Measurements from ENCODE around the gene NDST1. TPM values are rescaled to one million over a fixed set of nuclear protein-coding genes. Genes with fewer than 3 reads are reported as not detected.

The NDST1 gene
- total RNA-seq, 1 experiment from 2014 or later: 69.9 TPM

GRCh38 chr5:150577378-150578139 lies 69.6 kb downstream of the NDST1 start:
- Mint-ChIP-seq H3K27ac (peak overlapping the region; percentile 60; the same call in 1 of the 2 replicates), H3K4me1 (peaks cover 3% of the 10 kb centered on the region), H3K4me3 (no peak overlapping the region), H3K36me3 (no peaks in the 10 kb centered on the region), H3K9me3 (no peaks in the 10 kb centered on the region), H3K27me3 (ENCODE audit: low read depth) (no peaks in the 10 kb centered on the region)
- POLR2A ChIA-PET: no interaction called here
- DNase-seq (ENCODE audit: low spot score) (no peak), ATAC-seq (no peak)
- CTCF ChIA-PET: interaction anchor here (1.5 kb wide), 1 partner anchor 16 kb away, joined by 4 read pairs; no protein-coding TSS in a partner anchor
- TF ChIP-seq ZNF396 (CRISPR knock-in tag; IDR thresholded peaks at IDR 0.05; ENCODE audit: borderline replicate concordance) (no peak), NFATC4 (CRISPR knock-in tag; IDR thresholded peaks at IDR 0.05) (no peak), FOXJ3 (CRISPR knock-in tag; IDR thresholded peaks at IDR 0.05; ENCODE audit: borderline replicate concordance) (no peak), ZBTB43 (CRISPR knock-in tag; IDR thresholded peaks at IDR 0.05) (no peak), CDX4 (CRISPR knock-in tag; IDR thresholded peaks at IDR 0.05; ENCODE audit: borderline replicate concordance) (no peak), NR1H2 (CRISPR knock-in tag; IDR thresholded peaks at IDR 0.05) (no peak), ZNF425 (CRISPR knock-in tag; conservative IDR thresholded peaks at IDR 0.05) (no peak), SMAD3 (CRISPR knock-in tag; IDR thresholded peaks at IDR 0.05; ENCODE audit: borderline replicate concordance) (no peak), ZMAT4 (CRISPR knock-in tag; IDR thresholded peaks at IDR 0.05) (no peak), FOXP1 (CRISPR knock-in tag; IDR thresholded peaks at IDR 0.05; ENCODE audit: borderline replicate concordance) (no peak), JUN (CRISPR knock-in tag; IDR thresholded peaks at IDR 0.05) (no peak), GTF2I (CRISPR knock-in tag; conservative IDR thresholded peaks at IDR 0.05) (no peak), ZBTB21 (CRISPR knock-in tag; IDR thresholded peaks at IDR 0.05; ENCODE audit: borderline replicate concordance) (no peak)
- TF ChIP-seq, protein P1, sequence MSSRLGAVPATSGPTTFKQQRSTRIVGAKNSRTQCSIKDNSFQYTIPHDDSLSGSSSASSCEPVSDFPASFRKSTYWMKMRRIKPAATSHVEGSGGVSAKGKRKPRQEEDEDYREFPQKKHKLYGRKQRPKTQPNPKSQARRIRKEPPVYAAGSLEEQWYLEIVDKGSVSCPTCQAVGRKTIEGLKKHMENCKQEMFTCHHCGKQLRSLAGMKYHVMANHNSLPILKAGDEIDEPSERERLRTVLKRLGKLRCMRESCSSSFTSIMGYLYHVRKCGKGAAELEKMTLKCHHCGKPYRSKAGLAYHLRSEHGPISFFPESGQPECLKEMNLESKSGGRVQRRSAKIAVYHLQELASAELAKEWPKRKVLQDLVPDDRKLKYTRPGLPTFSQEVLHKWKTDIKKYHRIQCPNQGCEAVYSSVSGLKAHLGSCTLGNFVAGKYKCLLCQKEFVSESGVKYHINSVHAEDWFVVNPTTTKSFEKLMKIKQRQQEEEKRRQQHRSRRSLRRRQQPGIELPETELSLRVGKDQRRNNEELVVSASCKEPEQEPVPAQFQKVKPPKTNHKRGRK (CRISPR knock-in tag; IDR thresholded peaks at IDR 0.05; ENCODE audit: borderline replicate concordance): no peak
- TF ChIP-seq, protein P2, sequence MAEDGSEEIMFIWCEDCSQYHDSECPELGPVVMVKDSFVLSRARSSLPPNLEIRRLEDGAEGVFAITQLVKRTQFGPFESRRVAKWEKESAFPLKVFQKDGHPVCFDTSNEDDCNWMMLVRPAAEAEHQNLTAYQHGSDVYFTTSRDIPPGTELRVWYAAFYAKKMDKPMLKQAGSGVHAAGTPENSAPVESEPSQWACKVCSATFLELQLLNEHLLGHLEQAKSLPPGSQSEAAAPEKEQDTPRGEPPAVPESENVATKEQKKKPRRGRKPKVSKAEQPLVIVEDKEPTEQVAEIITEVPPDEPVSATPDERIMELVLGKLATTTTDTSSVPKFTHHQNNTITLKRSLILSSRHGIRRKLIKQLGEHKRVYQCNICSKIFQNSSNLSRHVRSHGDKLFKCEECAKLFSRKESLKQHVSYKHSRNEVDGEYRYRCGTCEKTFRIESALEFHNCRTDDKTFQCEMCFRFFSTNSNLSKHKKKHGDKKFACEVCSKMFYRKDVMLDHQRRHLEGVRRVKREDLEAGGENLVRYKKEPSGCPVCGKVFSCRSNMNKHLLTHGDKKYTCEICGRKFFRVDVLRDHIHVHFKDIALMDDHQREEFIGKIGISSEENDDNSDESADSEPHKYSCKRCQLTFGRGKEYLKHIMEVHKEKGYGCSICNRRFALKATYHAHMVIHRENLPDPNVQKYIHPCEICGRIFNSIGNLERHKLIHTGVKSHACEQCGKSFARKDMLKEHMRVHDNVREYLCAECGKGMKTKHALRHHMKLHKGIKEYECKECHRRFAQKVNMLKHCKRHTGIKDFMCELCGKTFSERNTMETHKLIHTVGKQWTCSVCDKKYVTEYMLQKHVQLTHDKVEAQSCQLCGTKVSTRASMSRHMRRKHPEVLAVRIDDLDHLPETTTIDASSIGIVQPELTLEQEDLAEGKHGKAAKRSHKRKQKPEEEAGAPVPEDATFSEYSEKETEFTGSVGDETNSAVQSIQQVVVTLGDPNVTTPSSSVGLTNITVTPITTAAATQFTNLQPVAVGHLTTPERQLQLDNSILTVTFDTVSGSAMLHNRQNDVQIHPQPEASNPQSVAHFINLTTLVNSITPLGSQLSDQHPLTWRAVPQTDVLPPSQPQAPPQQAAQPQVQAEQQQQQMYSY (CRISPR knock-in tag; IDR thresholded peaks at IDR 0.05): no peak
- TF ChIP-seq, protein P3, sequence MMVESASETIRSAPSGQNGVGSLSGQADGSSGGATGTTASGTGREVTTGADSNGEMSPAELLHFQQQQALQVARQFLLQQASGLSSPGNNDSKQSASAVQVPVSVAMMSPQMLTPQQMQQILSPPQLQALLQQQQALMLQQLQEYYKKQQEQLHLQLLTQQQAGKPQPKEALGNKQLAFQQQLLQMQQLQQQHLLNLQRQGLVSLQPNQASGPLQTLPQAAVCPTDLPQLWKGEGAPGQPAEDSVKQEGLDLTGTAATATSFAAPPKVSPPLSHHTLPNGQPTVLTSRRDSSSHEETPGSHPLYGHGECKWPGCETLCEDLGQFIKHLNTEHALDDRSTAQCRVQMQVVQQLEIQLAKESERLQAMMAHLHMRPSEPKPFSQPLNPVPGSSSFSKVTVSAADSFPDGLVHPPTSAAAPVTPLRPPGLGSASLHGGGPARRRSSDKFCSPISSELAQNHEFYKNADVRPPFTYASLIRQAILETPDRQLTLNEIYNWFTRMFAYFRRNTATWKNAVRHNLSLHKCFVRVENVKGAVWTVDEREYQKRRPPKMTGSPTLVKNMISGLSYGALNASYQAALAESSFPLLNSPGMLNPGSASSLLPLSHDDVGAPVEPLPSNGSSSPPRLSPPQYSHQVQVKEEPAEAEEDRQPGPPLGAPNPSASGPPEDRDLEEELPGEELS (CRISPR knock-in tag; IDR thresholded peaks at IDR 0.05): no peak
- TF ChIP-seq, protein P4, sequence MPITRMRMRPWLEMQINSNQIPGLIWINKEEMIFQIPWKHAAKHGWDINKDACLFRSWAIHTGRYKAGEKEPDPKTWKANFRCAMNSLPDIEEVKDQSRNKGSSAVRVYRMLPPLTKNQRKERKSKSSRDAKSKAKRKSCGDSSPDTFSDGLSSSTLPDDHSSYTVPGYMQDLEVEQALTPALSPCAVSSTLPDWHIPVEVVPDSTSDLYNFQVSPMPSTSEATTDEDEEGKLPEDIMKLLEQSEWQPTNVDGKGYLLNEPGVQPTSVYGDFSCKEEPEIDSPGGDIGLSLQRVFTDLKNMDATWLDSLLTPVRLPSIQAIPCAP (CRISPR knock-in tag; IDR thresholded peaks at IDR 0.05): no peak
